Mesenteric fat pad (tissue), 1 donor: ENCODE results near the gene POMP. TPM values are rescaled to one million over a fixed set of nuclear protein-coding genes. Genes with fewer than 3 reads are reported as not detected.

Experiments
- total RNA-seq: library from RNA; stranded (reverse); fragmentation: NEBNext Ultra II Directional; extraction: Animal tissue kit (Norgen Biotek cat#: 25700); gene quantifications from one replicate; pipeline ENCODE4 v1.2.1, GENCODE V29; 2021
- donor health status: DM: yes; HTN: yes; CAD: no.

Gene POMP
- total RNA-seq, 1 donor from 2014 or later = 88.7 TPM

Other genes starting within 250 kb of the POMP start
- 65.9 TPM for gene FLT1, start 164.0 kb upstream of the POMP start, total RNA-seq
- 17.9 TPM for gene SLC46A3, start 59.8 kb downstream of the POMP start, total RNA-seq
- gene MTUS2, start 161.2 kb downstream of the POMP start, total RNA-seq = not detected